GM12874 (cell line): Measurements from ENCODE around the gene RASGRP3.

Experiments
- CTCF ChIP-seq: IDR thresholded peaks from 2 replicates; pipeline ENCODE4 v1.5.1; 2011; ENCODE audit warnings: low read depth, mild to moderate bottlenecking, control low read depth, low read length, moderate library complexity; ENCODE audit not compliant: insufficient read depth

Gene RASGRP3

GRCh38 chr2:33476131-33476792 lies at the start of gene RASGRP3:
Gene RASGRP3, plus strand, starts transcription at chr2:33476649. Its CDS starts 38,488 bp downstream, at chr2:33515137.
- no peak for TF ChIP-seq CTCF

GRCh38 chr2:33426666-33427231 lies 49.7 kb upstream of the RASGRP3 start:
- no peak for TF ChIP-seq CTCF

GRCh38 chr2:33430077-33430476 lies 46.4 kb upstream of the RASGRP3 start:
- no peak for TF ChIP-seq CTCF

- no peak for TF ChIP-seq CTCF
These were observed 45.6 kb upstream of the RASGRP3 start for GRCh38 chr2:33430856-33431255.

- no peak for TF ChIP-seq CTCF
These were observed 43.6 kb upstream of the RASGRP3 start for GRCh38 chr2:33432871-33433270.

GRCh38 chr2:33433279-33434235 lies 42.9 kb upstream of the RASGRP3 start:
- no peak for TF ChIP-seq CTCF

- no peak for TF ChIP-seq CTCF
These were observed 40.9 kb upstream of the RASGRP3 start for GRCh38 chr2:33435518-33435917.
